Muscle of leg (tissue), 11 donors: ENCODE measurements around the gene COL5A1. TPM values are rescaled to one million over a fixed set of nuclear protein-coding genes. Genes with fewer than 3 reads are reported as not detected.

Experiments used
- DNase-seq: peaks from one replicate; pipeline ENCODE4 v3.0.0; 2013
- H3K27ac ChIP-seq: one replicate; pipeline ENCODE4 v1.5.1; 2013; ENCODE audit warnings: mild to moderate bottlenecking, low read length, control low read depth
- H3K27me3 ChIP-seq: one replicate; pipeline ENCODE4 v1.6.1; 2013; ENCODE audit warnings: low read length; ENCODE audit not compliant: control insufficient read depth, insufficient read depth
- H3K36me3 ChIP-seq: one replicate; pipeline ENCODE4 v1.6.1; 2013; ENCODE audit warnings: low read length; ENCODE audit not compliant: control insufficient read depth, insufficient read depth
- H3K4me1 ChIP-seq: one replicate; pipeline ENCODE4 v1.6.1; 2013; ENCODE audit warnings: low read length; ENCODE audit not compliant: control insufficient read depth, insufficient read depth
- H3K4me3 ChIP-seq: one replicate; pipeline ENCODE4 v1.5.1; 2013; ENCODE audit warnings: low read length, control low read depth
- H3K9me3 ChIP-seq: replicated peaks from 2 replicates; pipeline ENCODE4 v1.6.1; 2013; ENCODE audit warnings: low read depth, low read length; ENCODE audit not compliant: control insufficient read depth
- WGBS: methylation state at CpG from one replicate; pipeline ENCODE4 v1.1.5; 2013; ENCODE audit warnings: missing lambda C conversion rate; ENCODE audit not compliant: insufficient coverage; 5-methylcytosine and 5-hydroxymethylcytosine counted together
- polyA plus RNA-seq, 8 donors: library from polyadenylated mRNA; unstranded; fragments of 120-200 nt; gene quantifications; one replicate each; pipeline versions ENCODE4 v1.2.1 to v1.2.3, GENCODE V29; 2013; ENCODE audit warnings: inconsistent platforms in 1 of 8, low replicate concordance in 1 of 8; ENCODE audit not compliant: insufficient read length in 8 of 8, insufficient read depth in 1 of 8
- total RNA-seq: library from RNA; stranded (reverse); fragments of 120-200 nt; gene quantifications from one replicate; pipeline ENCODE4 v1.2.4, GENCODE V29; 2013

The COL5A1 gene
- total and polyA plus RNA-seq, 9 donors = 293 to 921 (median 564) TPM

DNA sequence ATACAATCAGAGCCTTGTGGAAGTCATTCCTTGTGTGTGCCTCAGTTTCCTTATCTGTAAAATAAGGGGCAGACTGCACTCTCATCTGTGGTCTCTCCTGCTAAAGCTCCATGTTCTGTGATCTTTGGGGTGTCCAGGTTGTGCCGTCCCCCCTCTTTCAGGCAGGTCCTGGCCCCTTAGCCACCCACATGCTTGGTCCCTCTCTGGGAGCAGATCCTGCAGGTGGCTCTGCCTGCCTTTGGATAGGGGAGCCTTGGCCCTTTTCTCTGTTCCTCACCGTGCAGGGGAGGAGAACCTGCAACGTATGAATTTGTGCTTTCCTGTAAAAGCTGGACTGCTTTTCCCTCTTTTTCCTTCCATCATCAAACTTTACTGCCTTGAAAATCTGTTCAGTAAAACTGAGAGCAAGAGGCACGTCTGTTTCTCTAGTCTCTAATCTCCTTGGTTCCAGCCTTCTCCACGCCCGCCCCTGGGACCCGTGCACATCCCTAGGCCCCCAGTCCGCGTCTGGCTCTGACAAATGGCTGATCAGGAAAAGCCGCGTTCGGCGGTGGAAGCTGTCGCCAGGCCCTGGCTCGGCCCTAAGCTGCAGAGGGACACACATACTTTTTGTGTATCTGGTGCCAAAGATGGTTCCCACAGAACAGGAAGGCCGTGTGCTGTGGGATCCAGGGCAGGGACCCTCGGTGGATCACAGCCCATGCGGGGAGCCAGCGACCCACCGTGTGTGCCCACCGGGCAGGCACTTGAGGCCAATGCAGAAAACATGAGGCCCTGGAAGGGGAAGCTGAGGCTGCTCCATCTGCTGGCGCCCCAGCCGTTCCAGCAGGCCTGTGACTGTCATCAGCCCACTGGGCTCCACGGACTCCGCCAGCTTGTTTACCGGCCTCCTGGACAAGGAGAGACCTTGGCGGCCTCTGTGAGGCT is 43.4 kb upstream of the COL5A1 start:
- WGBS = 19% methylated on average over 21 of the region's 27 CpGs
- Histone ChIP-seq H3K36me3 (no peaks in the 10 kb centered on the region), H3K27me3 (no peaks in the 10 kb centered on the region), H3K4me3 (no peak overlapping the region), H3K27ac (peak overlapping the region; percentile 89), H3K9me3 (no peaks in the 10 kb centered on the region), H3K4me1 (peaks cover 38% of the 10 kb centered on the region)
- DNase-seq = peak; percentile 89

DNA sequence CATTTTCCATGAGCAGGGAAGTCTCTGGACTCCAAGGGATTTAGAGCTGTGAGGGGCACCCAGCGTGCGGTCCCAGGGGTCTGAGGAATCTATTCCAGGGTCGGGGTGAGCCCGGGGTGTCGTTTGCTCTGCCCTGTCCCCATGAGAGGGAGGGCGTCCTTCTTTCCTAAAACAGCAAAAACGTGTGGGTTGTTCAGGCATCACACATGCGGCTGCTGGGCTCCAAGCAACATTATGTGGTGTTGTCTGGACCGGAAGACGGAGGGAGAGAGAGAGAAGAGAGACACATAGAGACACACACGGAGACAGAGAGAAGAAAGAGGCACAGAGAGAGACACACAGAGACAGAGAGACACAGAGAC is 42.7 kb upstream of the COL5A1 start:
- Histone ChIP-seq H3K36me3 (no peaks in the 10 kb centered on the region), H3K27ac (peak overlapping the region; percentile 89), H3K9me3 (no peaks in the 10 kb centered on the region), H3K4me3 (no peak overlapping the region), H3K27me3 (no peaks in the 10 kb centered on the region), H3K4me1 (peaks cover 33% of the 10 kb centered on the region)
- DNase-seq = peak; percentile 83
- 33% methylated on average over 8 of the region's 11 CpGs for WGBS

DNA sequence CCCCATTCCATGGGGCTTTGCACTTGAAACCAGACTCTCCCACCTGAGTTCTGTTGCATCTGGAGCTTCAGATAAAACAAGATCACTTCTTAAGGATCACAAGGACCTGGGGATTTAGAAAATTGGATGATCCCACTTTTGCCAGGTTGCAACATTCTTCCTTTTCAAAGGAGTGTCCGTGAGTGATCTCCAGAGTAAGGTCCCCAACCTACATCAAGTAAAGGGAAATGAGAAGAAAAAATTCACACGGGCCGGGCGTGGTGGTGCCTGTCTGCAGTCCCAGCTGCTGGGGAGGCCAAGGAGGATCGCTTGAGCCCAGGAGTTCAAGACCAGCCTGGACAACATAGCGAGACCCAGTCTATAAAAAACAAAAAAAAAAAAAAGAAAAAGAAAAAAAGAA is 41.2 kb upstream of the COL5A1 start:
- DNase-seq = peak; percentile 4
- H3K36me3 ChIP-seq = no peaks in the 10 kb centered on the region
- no peak overlapping the region for H3K27ac ChIP-seq
- peaks cover 29% of the 10 kb centered on the region for H3K4me1 ChIP-seq
- no peak overlapping the region for H3K4me3 ChIP-seq
- H3K9me3 ChIP-seq = no peaks in the 10 kb centered on the region
- peaks cover 2% of the 10 kb centered on the region for H3K27me3 ChIP-seq
- 100% methylated on average over 1 of the region's 6 CpGs for WGBS

DNA sequence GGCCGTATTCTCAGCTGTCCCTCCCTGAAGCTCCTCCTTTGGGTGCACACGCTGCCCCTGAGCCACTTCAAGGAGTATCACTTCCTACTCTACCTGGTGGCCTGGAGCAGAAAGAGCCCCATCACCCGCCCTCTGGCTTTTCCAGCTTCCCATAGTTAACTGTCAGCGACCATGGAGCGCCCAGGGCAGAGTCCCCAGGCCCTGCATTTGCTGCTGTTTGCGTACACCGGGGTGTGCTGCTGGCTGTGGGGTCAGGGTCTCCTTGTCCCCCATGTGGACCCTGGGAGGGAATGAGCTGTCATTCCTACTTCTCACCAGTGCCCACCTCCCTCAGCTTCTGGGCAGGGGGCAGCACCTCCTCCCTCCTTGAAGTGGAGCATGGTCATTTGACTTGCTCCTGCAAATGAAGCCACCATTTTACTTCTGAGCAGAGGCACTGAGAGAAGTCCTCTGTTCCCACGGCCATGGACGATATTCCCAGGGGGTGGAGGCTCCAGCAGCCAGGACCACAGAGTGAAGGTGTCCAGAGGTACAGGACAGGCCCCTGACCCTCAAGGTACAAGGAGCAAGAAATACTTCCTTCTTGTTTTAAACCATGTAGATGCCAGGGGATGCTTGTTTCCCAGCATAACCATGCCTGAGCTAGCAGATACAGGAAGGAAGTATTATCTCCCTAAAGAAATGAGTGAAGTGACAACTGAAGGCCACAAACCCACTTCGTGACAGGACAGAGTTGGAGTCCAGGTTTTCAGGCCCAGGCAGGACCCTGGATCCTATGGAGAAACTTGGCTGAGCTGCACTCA is 40.6 kb upstream of the COL5A1 start:
- Histone ChIP-seq H3K4me3 (no peak overlapping the region), H3K9me3 (no peaks in the 10 kb centered on the region), H3K4me1 (peaks cover 34% of the 10 kb centered on the region), H3K27me3 (peaks cover 2% of the 10 kb centered on the region), H3K36me3 (no peaks in the 10 kb centered on the region), H3K27ac (no peak overlapping the region)
- WGBS = 91% methylated on average over 6 of the region's 10 CpGs
- DNase-seq = peak; percentile 1

DNA sequence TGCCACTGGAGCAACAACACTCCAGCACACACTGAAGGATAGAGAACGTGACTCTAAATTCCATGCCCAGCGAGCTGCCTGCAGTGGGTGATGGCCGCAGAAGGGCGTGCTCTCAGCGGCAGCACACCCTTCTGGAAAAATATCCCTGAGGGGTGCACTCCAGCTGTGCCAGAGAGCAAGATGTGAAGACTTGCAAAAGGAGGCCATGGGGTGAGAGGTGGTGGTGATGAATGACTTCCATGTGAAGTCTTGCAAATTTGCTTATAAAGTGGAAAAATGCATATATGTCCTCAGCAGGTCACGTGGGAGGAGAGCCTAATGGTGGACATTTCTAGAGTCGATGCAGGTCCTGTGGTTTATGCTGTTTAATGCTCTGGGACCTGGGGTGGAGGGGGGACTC is 39.8 kb upstream of the COL5A1 start:
- DNase-seq = peak; percentile 12
- H3K36me3 ChIP-seq = no peaks in the 10 kb centered on the region
- WGBS = 90% methylated on average over 7 of the region's 7 CpGs
- H3K9me3 ChIP-seq = no peaks in the 10 kb centered on the region
- peaks cover 2% of the 10 kb centered on the region for H3K27me3 ChIP-seq
- H3K4me3 ChIP-seq = no peak overlapping the region
- no peak overlapping the region for H3K27ac ChIP-seq
- peaks cover 34% of the 10 kb centered on the region for H3K4me1 ChIP-seq

DNA sequence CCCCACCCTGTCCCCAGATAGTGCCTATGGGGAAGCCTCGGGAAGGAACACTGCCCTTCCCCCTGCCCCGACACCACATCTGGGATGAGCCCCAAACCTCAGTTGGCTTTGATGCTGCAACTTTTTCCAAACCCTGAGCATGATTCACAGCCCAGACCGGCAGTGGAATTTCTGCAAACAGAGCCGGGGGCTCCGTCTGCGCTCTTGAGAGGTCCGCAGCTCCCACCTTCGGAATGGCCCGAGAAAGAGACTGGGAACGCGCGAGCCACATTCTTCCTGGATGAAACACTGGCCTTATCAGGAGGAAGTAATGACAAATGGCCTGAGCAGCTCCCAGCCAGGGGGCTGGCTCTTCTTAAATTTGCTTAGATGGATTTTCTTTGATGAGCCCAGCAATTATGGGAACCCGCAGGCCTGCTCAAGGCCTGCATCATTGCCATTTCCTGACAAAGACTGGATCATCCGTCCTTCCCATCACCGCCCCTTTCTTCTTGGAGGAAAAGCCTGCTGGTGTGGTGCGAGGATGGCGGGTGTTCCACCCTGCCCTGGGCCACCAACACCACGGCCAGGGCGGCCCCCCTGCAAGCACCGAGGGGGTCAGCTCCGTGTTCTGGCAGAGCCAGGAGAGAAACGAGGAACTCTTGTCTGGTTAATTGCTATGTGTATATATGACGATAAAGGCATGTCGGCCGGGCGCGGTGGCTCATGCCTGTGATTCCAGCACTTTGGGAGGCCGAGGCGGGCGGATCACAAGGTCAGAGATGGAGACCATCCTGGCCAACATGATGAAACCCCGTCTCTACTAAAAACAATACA is 38.8 kb upstream of the COL5A1 start:
- WGBS = 46% methylated on average over 19 of the region's 31 CpGs
- H3K27ac ChIP-seq = peak overlapping the region; percentile 59

DNA sequence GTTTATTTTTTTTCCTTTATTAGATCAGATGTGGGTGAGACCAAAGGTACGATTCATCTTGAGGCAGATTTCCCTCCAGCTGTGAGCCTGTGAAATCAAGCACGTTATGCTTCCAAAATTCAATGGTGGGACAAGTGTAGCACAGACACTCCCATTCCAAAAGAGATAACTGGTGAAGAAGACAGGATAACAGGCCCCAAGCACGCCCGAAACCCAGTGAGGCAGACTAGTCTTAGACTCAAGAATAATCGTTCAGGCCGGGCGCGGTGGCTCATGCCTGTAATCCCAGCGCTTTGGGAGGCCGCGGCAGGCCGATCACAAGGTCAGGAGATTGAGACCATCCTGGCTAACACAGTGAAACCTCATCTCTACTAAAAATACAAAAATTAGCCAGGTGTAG is 36.8 kb upstream of the COL5A1 start:
- H3K4me1 ChIP-seq = peaks cover 16% of the 10 kb centered on the region
- H3K27ac ChIP-seq = no peak overlapping the region
- no peaks in the 10 kb centered on the region for H3K9me3 ChIP-seq
- no peaks in the 10 kb centered on the region for H3K36me3 ChIP-seq
- WGBS = 92% methylated on average over 5 of the region's 12 CpGs
- no peak for DNase-seq
- no peak overlapping the region for H3K4me3 ChIP-seq
- peaks cover 2% of the 10 kb centered on the region for H3K27me3 ChIP-seq

More for the DNA sequence above, 38.8 kb upstream of the COL5A1 start:
- peaks cover 2% of the 10 kb centered on the region for H3K27me3 ChIP-seq
- H3K4me1 ChIP-seq = peaks cover 30% of the 10 kb centered on the region
- no peaks in the 10 kb centered on the region for H3K36me3 ChIP-seq
- H3K9me3 ChIP-seq = no peaks in the 10 kb centered on the region
- no peak overlapping the region for H3K4me3 ChIP-seq
- peak; percentile 90 for DNase-seq

DNA sequence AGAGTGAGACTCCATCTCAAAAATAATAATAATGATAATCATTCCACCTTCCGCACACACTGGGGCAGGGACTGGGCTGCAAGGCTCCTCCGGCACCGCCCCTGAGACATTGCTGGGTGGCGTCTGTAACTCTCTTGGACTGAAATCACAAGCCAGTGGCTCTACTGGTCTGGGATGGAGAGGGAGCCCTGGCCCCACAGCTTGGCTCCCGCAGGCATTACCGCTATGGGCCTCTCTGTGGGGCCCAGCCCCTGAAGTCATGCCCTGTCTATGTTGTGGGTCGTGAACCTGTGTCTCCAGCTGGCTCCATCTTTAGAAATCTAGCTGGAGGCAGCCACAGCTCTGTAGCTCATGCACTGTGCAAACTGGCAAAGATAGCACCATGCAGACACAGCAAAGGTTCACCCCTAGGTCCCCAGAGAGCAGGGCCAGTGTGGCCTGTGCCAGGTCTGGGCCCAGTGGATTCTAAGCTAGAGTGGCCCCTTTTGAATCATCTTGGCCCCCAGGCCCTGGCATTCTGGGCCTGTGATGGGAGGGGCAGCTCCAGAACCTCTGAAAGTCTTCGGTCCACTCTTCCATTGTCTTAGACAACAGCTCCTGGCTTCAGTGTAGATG is 36.1 kb upstream of the COL5A1 start:
- Histone ChIP-seq H3K9me3 (no peaks in the 10 kb centered on the region), H3K4me1 (peaks cover 16% of the 10 kb centered on the region), H3K4me3 (no peak overlapping the region), H3K27ac (peak overlapping the region; percentile 7), H3K36me3 (no peaks in the 10 kb centered on the region), H3K27me3 (peaks cover 2% of the 10 kb centered on the region)
- no peak for DNase-seq
- WGBS = 85% methylated on average over 4 of the region's 8 CpGs

DNA sequence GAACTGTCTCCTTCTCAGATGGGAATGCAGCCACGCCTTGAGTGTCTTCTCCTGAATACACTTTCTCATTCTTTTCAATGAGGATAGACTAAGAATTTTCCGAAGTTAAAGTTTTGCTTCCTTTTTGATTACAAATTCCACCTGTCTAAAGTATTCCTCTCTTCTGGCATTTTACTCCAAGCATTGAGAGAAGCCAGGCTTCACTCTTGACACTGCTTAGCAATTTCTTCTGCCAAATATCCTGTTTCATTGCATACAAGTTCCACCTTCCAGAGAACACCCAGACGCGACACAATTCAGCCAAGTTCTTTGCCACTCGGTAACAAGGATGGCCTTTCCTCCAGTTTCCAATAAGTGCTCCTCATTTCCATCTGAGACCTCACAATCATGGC is 35.6 kb upstream of the COL5A1 start:
- no peak overlapping the region for H3K4me3 ChIP-seq
- no peaks in the 10 kb centered on the region for H3K9me3 ChIP-seq
- peaks cover 2% of the 10 kb centered on the region for H3K27me3 ChIP-seq
- WGBS = 50% methylated on average over 4 of the region's 5 CpGs
- peak; percentile 48 for DNase-seq
- H3K36me3 ChIP-seq = no peaks in the 10 kb centered on the region
- peaks cover 16% of the 10 kb centered on the region for H3K4me1 ChIP-seq
- peak overlapping the region; percentile 7 for H3K27ac ChIP-seq
